Neural progenitor cell (in vitro differentiated cells): ENCODE measurements around the gene TCF7. TPM values are rescaled to one million over a fixed set of nuclear protein-coding genes. Genes with fewer than 3 reads are reported as not detected.

Experiments used
- DNase-seq: peaks from one replicate; pipeline ENCODE4 v3.0.0-alpha.2; 2016; ENCODE audit warnings: low spot score
- H2AFZ ChIP-seq: fragments of 200-600 bp; sonication (generic); replicated peaks from 2 replicates; pipeline ENCODE4 v1.6.1; 2016; ENCODE audit warnings: antibody characterized with exemption
- H3F3A ChIP-seq: fragments of 200-600 bp; sonication (generic); 2 replicates; pipeline ENCODE4 v1.6.1; 2016; ENCODE audit warnings: antibody characterized with exemption, low read depth
- H3K27ac ChIP-seq: fragments of 200-600 bp; sonication (generic); 2 replicates; pipeline ENCODE4 v1.5.1; 2016; ENCODE audit warnings: mild to moderate bottlenecking
- H3K27me3 ChIP-seq: fragments of 200-600 bp; sonication (generic); 2 replicates; pipeline ENCODE4 v1.6.1; 2016; ENCODE audit warnings: mild to moderate bottlenecking, moderate library complexity
- H3K36me3 ChIP-seq: fragments of 200-600 bp; sonication (generic); 2 replicates; pipeline ENCODE4 v1.5.1; 2016
- H3K4me1 ChIP-seq: fragments of 200-600 bp; sonication (generic); 2 replicates; pipeline ENCODE4 v1.6.1; 2016; ENCODE audit warnings: mixed run types
- H3K4me2 ChIP-seq: fragments of 200-600 bp; sonication (generic); 2 replicates; pipeline ENCODE4 v1.6.1; 2016
- H3K4me3 ChIP-seq: fragments of 200-600 bp; sonication (generic); 2 replicates; pipeline ENCODE4 v1.5.1; 2016
- H3K79me2 ChIP-seq: fragments of 200-600 bp; sonication (generic); 2 replicates; pipeline ENCODE4 v1.6.1; 2016; ENCODE audit warnings: low read depth
- H3K9ac ChIP-seq: fragments of 200-600 bp; sonication (generic); 2 replicates; pipeline ENCODE4 v1.6.1; 2016
- H3K9me3 ChIP-seq: fragments of 200-600 bp; sonication (generic); 2 replicates; pipeline ENCODE4 v1.5.1; 2016; ENCODE audit warnings: low read depth
- H4K20me1 ChIP-seq: fragments of 200-600 bp; sonication (generic); 2 replicates; pipeline ENCODE4 v1.6.1; 2016; ENCODE audit warnings: low read depth
- H3K27ac Mint-ChIP-seq: 3 replicates; pipeline ENCODE4 v1.8.0; 2021; ENCODE audit warnings: mixed read lengths
- H3K27me3 Mint-ChIP-seq: 2 replicates; pipeline ENCODE4 v1.8.0; 2022; ENCODE audit warnings: low read depth, mild to moderate bottlenecking, inconsistent platforms, moderate library complexity, mixed read lengths; ENCODE audit not compliant: insufficient read depth
- H3K36me3 Mint-ChIP-seq: 3 replicates; pipeline ENCODE4 v1.8.0; 2021; ENCODE audit warnings: mixed read lengths
- H3K4me1 Mint-ChIP-seq: 3 replicates; pipeline ENCODE4 v1.8.0; 2021; ENCODE audit warnings: mixed read lengths
- H3K4me3 Mint-ChIP-seq: 3 replicates; pipeline ENCODE4 v1.8.0; 2021; ENCODE audit warnings: mild to moderate bottlenecking, moderate library complexity, mixed read lengths
- H3K9me3 Mint-ChIP-seq: 3 replicates; pipeline ENCODE4 v1.8.0; 2020; ENCODE audit warnings: mixed read lengths
- EZH2 ChIP-seq: fragments of 200-600 bp; sonication (generic); IDR thresholded peaks from 2 replicates; pipeline ENCODE4 v1.6.1; 2017; ENCODE audit warnings: antibody characterized with exemption, mild to moderate bottlenecking, moderate library complexity
- EZH2phosphoT487 ChIP-seq: fragments of 200-600 bp; sonication (generic); IDR thresholded peaks from 2 replicates; pipeline ENCODE4 v1.6.1; 2017; ENCODE audit warnings: antibody characterized with exemption
- total RNA-seq: library from RNA; depleted of rRNA; stranded (reverse); fragments of >200 nt; gene quantifications from 2 replicates; pipeline ENCODE4 v1.2.3, GENCODE V29; 2015; ENCODE audit warnings: low replicate concordance
- TF ChIP-seq, protein P1 (sequence below): fragments of 200-600 bp; sonication (generic); IDR thresholded peaks from 2 replicates; pipeline ENCODE4 v1.5.1; 2017; ENCODE audit warnings: antibody characterized with exemption, mild to moderate bottlenecking

The TCF7 gene
- total RNA-seq, 1 donor from 2014 or later = 0.73 TPM

DNA sequence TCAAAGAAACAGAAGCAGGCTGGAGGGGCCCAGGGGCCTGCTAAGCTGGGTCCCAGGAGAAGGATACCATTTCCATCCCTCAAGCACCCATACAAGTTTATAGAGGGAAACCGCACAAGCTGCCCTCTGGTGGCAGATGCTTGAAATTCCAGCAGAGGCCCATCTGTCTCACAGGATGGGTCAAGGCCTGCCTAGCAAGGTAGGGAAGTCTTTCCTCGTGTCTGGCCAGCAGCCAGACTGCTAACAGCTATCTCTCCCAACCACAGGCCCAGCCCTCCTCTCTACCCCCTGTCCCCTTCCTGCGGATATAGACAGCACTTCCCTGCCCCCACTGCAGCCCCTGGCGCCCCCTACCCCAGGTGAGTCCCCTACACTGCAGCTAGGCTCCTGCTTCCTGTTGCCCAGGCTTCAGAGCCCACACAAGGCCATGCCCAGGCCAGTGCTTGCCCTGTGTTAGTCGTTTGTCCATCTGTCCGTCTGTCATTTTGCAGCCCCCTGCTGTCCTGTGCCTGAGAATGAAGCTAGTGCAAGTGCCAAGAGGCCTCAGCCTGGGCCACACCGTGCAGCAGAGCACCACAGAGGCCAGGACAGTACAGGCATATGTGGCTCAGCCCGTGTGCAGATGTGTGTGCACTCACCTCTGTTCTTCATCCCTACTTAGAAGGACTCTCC is 26.2 kb downstream of the TCF7 start:
- no peaks in the 10 kb centered on the region for H3K9me3 ChIP-seq
- H3K9me3 Mint-ChIP-seq = no peaks in the 10 kb centered on the region
- H3K27ac Mint-ChIP-seq = peak overlapping the region; percentile 26
- H3K27ac ChIP-seq = no peak overlapping the region
- H3K4me2 ChIP-seq = no peak overlapping the region
- H3K4me1 Mint-ChIP-seq = peaks cover 6% of the 10 kb centered on the region
- no peak for TF ChIP-seq EZH2phosphoT487
- TF ChIP-seq, protein P1, sequence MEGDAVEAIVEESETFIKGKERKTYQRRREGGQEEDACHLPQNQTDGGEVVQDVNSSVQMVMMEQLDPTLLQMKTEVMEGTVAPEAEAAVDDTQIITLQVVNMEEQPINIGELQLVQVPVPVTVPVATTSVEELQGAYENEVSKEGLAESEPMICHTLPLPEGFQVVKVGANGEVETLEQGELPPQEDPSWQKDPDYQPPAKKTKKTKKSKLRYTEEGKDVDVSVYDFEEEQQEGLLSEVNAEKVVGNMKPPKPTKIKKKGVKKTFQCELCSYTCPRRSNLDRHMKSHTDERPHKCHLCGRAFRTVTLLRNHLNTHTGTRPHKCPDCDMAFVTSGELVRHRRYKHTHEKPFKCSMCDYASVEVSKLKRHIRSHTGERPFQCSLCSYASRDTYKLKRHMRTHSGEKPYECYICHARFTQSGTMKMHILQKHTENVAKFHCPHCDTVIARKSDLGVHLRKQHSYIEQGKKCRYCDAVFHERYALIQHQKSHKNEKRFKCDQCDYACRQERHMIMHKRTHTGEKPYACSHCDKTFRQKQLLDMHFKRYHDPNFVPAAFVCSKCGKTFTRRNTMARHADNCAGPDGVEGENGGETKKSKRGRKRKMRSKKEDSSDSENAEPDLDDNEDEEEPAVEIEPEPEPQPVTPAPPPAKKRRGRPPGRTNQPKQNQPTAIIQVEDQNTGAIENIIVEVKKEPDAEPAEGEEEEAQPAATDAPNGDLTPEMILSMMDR = peak; percentile 77
- no peak overlapping the region for H2AFZ ChIP-seq
- peak; percentile 79 for DNase-seq
- H3K9ac ChIP-seq = no peak overlapping the region
- no peaks in the 10 kb centered on the region for H3K36me3 ChIP-seq
- no peak overlapping the region for H3K4me3 Mint-ChIP-seq
- peaks cover 92% of the 10 kb centered on the region for H4K20me1 ChIP-seq
- no peaks in the 10 kb centered on the region for H3F3A ChIP-seq
- no peak overlapping the region for H3K4me3 ChIP-seq
- peaks cover 9% of the 10 kb centered on the region for H3K36me3 Mint-ChIP-seq
- no peaks in the 10 kb centered on the region for H3K4me1 ChIP-seq
- H3K27me3 ChIP-seq = no peaks in the 10 kb centered on the region
- H3K79me2 ChIP-seq = peaks cover 10% of the 10 kb centered on the region
- peaks cover 9% of the 10 kb centered on the region for H3K27me3 Mint-ChIP-seq

DNA sequence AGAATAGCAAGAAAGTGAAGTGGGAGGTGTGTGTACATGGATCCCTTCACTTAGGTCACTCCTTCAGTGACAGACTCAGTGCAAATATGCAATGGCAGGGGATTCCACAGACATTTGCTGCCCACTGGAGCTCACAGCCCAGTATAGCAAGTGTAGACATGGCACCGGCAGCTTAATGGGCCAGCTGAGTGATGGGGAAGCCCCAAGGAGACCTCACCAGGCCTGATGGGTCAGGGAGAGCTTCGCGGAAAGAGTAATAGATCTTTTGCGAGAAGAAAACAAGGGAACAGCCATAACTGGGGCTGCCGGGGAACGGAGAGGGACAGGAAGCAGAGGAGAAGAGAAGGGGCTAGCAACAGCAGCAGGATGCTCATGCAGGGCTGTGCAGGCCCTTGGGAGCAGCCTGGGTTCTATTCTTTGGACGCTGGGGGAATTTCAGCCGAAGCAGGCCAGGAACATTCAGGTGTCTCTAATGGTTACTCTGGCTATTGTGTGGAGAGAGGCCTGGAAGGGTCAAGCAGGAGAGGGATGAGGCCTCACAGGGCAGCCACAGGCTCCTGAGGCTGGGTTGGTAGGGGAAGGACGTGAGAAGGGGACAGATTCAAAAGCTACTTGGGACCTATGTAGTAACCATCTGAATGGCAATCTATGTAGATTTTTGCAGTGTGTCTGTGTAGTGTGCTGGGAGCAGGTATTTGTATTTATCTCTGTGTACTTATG is 27.0 kb downstream of the TCF7 start:
- Mint-ChIP-seq H3K27me3 (peaks cover 9% of the 10 kb centered on the region), H3K9me3 (no peaks in the 10 kb centered on the region), H3K4me3 (no peak overlapping the region), H3K27ac (no peak overlapping the region), H3K4me1 (peaks cover 6% of the 10 kb centered on the region), H3K36me3 (peaks cover 10% of the 10 kb centered on the region)
- Histone ChIP-seq H3K4me3 (no peak overlapping the region), H3K4me1 (no peaks in the 10 kb centered on the region), H4K20me1 (peaks cover 92% of the 10 kb centered on the region), H3K27ac (no peak overlapping the region), H3F3A (peaks cover 6% of the 10 kb centered on the region), H3K36me3 (no peaks in the 10 kb centered on the region), H3K27me3 (no peaks in the 10 kb centered on the region), H2AFZ (no peak overlapping the region), H3K9me3 (no peaks in the 10 kb centered on the region), H3K9ac (no peak overlapping the region), H3K79me2 (peaks cover 10% of the 10 kb centered on the region), H3K4me2 (no peak overlapping the region)
- TF ChIP-seq, protein P1 = no peak
- no peak for TF ChIP-seq EZH2phosphoT487
- no peak for TF ChIP-seq EZH2
- no peak for DNase-seq

DNA sequence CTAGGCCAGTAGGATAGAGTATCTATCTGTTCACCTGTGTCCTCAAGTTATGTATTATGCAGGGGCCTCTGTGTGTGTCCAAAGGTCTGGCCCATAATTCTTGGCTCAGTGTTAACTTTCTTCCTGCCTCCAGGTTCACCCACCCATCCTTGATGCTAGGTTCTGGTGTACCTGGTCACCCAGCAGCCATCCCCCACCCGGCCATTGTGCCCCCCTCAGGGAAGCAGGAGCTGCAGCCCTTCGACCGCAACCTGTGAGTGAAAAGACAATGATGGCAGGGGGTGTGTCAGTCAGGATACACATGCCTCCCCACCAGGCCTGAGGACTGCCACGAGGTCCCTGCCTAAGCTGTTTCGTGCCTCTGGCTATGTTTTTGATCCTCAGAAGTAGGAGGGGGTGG is 27.6 kb downstream of the TCF7 start:
- no peaks in the 10 kb centered on the region for H3K4me1 ChIP-seq
- peaks cover 10% of the 10 kb centered on the region for H3K36me3 Mint-ChIP-seq
- no peak overlapping the region for H3K9ac ChIP-seq
- no peaks in the 10 kb centered on the region for H3K9me3 ChIP-seq
- no peak overlapping the region for H3K27ac ChIP-seq
- peaks cover 6% of the 10 kb centered on the region for H3K4me1 Mint-ChIP-seq
- no peaks in the 10 kb centered on the region for H3K36me3 ChIP-seq
- no peak for DNase-seq
- H3K4me3 ChIP-seq = no peak overlapping the region
- H3K4me3 Mint-ChIP-seq = no peak overlapping the region
- H3K27me3 ChIP-seq = no peaks in the 10 kb centered on the region
- H3K9me3 Mint-ChIP-seq = no peaks in the 10 kb centered on the region
- H4K20me1 ChIP-seq = peaks cover 92% of the 10 kb centered on the region
- H3K27ac Mint-ChIP-seq = no peak overlapping the region
- H3K79me2 ChIP-seq = peaks cover 10% of the 10 kb centered on the region
- H2AFZ ChIP-seq = no peak overlapping the region
- no peak overlapping the region for H3K4me2 ChIP-seq
- TF ChIP-seq EZH2 (no peak), EZH2phosphoT487 (no peak)
- TF ChIP-seq, protein P1 = no peak
- peaks cover 10% of the 10 kb centered on the region for H3K27me3 Mint-ChIP-seq
- H3F3A ChIP-seq = peaks cover 10% of the 10 kb centered on the region
